SK-N-SH (cell line): ENCODE results near the gene MSN. TPM values are rescaled to one million over a fixed set of nuclear protein-coding genes. Genes with fewer than 3 reads are reported as not detected.

ENCODE experiments used
- CTCF ChIA-PET: fragments of 300-600, 350-600 bp; formaldehyde crosslinking; extraction: SDS; loops from one replicate; lab custom pipeline; 2021; lab: Yijun Ruan, JAX
- POLR2A ChIA-PET: fragments of 350-600 bp; sonication (Branson Sonifier 250); formaldehyde crosslinking; extraction: SDS; loops from one replicate; lab custom pipeline; 2020; ENCODE audit warnings: antibody characterized with exemption, inconsistent platforms; lab: Yijun Ruan, JAX
- DNase-seq: peaks from one replicate; pipeline ENCODE4 v3.0.0; 2012
- H2AFZ ChIP-seq: fragments of 200-600 bp; sonication (generic); 2 replicates; pipeline ENCODE4 v1.8.1; 2016; ENCODE audit warnings: antibody characterized with exemption, mild to moderate bottlenecking, low read depth
- H3F3A ChIP-seq: fragments of 200-600 bp; sonication (generic); replicated peaks from 2 replicates; pipeline ENCODE3; 2016; ENCODE audit warnings: antibody characterized with exemption, mild to moderate bottlenecking; ENCODE audit not compliant: insufficient read depth
- H3K27ac ChIP-seq, 2 experiments: fragments of 200-500 bp in 1 of 2; fragments of 200-600 bp in 1 of 2; sonication (Bioruptor generic) in 1 of 2; sonication (generic), shearing (Covaris generic) in 1 of 2; 2 replicates each; pipeline versions ENCODE4 v1.5.1 to v1.6.1; 2014 to 2016; ENCODE audit warnings: low read depth in 2 of 2, inconsistent platforms in 1 of 2, low read length in 1 of 2, mild to moderate bottlenecking in 1 of 2, mixed read lengths in 1 of 2
- H3K27me3 ChIP-seq: fragments of 200-600 bp; sonication (generic), shearing (Covaris generic); 2 replicates; pipeline ENCODE4 v1.6.1; 2016; ENCODE audit warnings: mixed run types; ENCODE audit not compliant: insufficient read depth
- H3K36me3 ChIP-seq, 2 experiments: fragments of 200-500 bp in 1 of 2; fragments of 200-600 bp in 1 of 2; sonication (Bioruptor generic) in 1 of 2; sonication (generic) in 1 of 2; replicated peaks in 1 of 2; 2 replicates each; pipeline versions ENCODE3 to v1.5.1; 2014 to 2016; ENCODE audit warnings: low read length in 1 of 2, mild to moderate bottlenecking in 1 of 2; ENCODE audit not compliant: insufficient read depth in 2 of 2, control insufficient read depth in 1 of 2
- H3K4me1 ChIP-seq, 2 experiments: fragments of 200-500 bp in 1 of 2; fragments of 200-600 bp in 1 of 2; sonication (Bioruptor generic) in 1 of 2; sonication (generic), shearing (Covaris generic) in 1 of 2; 2 replicates each; pipeline versions ENCODE4 v1.5.1 to v1.6.1; 2014 to 2016; ENCODE audit warnings: low read depth in 1 of 2, low read length in 1 of 2, mixed run types in 1 of 2; ENCODE audit not compliant: insufficient read depth in 2 of 2, control insufficient read depth in 1 of 2
- H3K4me2 ChIP-seq: fragments of 200-600 bp; sonication (generic), shearing (Covaris generic); 2 replicates; pipeline ENCODE4 v1.6.1; 2017; ENCODE audit warnings: mixed run types
- H3K4me3 ChIP-seq, 2 experiments: fragments of 200-500 bp in 1 of 2; fragments of 200-600 bp in 1 of 2; sonication (Bioruptor generic) in 1 of 2; sonication (generic), shearing (Covaris generic) in 1 of 2; 2 replicates each; pipeline versions ENCODE4 v1.5.1 to v1.8.1; 2014 to 2016; ENCODE audit warnings: low read depth in 2 of 2, inconsistent platforms in 1 of 2, low read length in 1 of 2, mild to moderate bottlenecking in 1 of 2, mixed read lengths in 1 of 2, moderate library complexity in 1 of 2
- H3K79me2 ChIP-seq: fragments of 200-600 bp; sonication (generic); 2 replicates; pipeline ENCODE4 v1.8.1; 2017; ENCODE audit warnings: mild to moderate bottlenecking; ENCODE audit not compliant: insufficient read depth
- H3K9ac ChIP-seq: fragments of 200-600 bp; sonication (generic); 2 replicates; pipeline ENCODE4 v1.6.1; 2017; ENCODE audit warnings: mixed run types
- H3K9me2 ChIP-seq: fragments of 200-600 bp; sonication (generic); 2 replicates; pipeline ENCODE4 v1.6.1; 2017; ENCODE audit warnings: mixed run types
- H3K9me3 ChIP-seq: fragments of 200-600 bp; sonication (generic); 2 replicates; pipeline ENCODE4 v1.6.1; 2017; ENCODE audit warnings: mixed run types, mild to moderate bottlenecking, moderate library complexity
- H4K20me1 ChIP-seq: fragments of 200-600 bp; sonication (generic); 2 replicates; pipeline ENCODE4 v1.6.1; 2017; ENCODE audit warnings: mild to moderate bottlenecking, mixed run types; ENCODE audit not compliant: insufficient read depth
- CHD2 ChIP-seq: fragments of 150-350 bp; IDR thresholded peaks from 2 replicates; pipeline ENCODE4 v1.6.1; 2018; ENCODE audit warnings: low read length; ENCODE audit not compliant: partially characterized antibody
- ELF1 ChIP-seq: IDR thresholded peaks from 2 replicates; pipeline ENCODE4 v1.4.0; 2012
- EZH2phosphoT487 ChIP-seq: fragments of 200-600 bp; sonication (generic); IDR thresholded peaks from 2 replicates; pipeline ENCODE4 v1.6.1; 2017; ENCODE audit warnings: low read depth, mixed run types, mild to moderate bottlenecking, antibody characterized with exemption, moderate library complexity, borderline replicate concordance
- FOSL2 ChIP-seq: IDR thresholded peaks from 2 replicates; pipeline ENCODE4 v1.4.0; 2012; ENCODE audit warnings: low read depth, mild to moderate bottlenecking, moderate library complexity, borderline replicate concordance
- MEF2A ChIP-seq: IDR thresholded peaks from 2 replicates; pipeline ENCODE4 v1.4.0; 2012; ENCODE audit warnings: low read depth, borderline replicate concordance
- MXI1 ChIP-seq: IDR thresholded peaks from 2 replicates; pipeline ENCODE4 v1.6.1; 2012; ENCODE audit warnings: mild to moderate bottlenecking, low read depth, low read length, improper control_type of control experiment
- NFIC ChIP-seq: IDR thresholded peaks from 2 replicates; pipeline ENCODE4 v1.4.0; 2012; ENCODE audit warnings: borderline replicate concordance
- NRF1 ChIP-seq: IDR thresholded peaks from 2 replicates; pipeline ENCODE4 v1.6.1; 2012; ENCODE audit warnings: low read depth, mild to moderate bottlenecking, low read length
- RAD21 ChIP-seq: IDR thresholded peaks from 2 replicates; pipeline ENCODE4 v1.6.1; 2012; ENCODE audit warnings: mild to moderate bottlenecking, low read length
- RCOR1 ChIP-seq: fragments of 150-350 bp; IDR thresholded peaks from 2 replicates; pipeline ENCODE4 v1.6.1; 2017; ENCODE audit warnings: antibody characterized with exemption, low read length
- RFX5 ChIP-seq: IDR thresholded peaks from 2 replicates; pipeline ENCODE4 v1.6.1; 2012; ENCODE audit warnings: mild to moderate bottlenecking, improper control_type of control experiment, low read length
- YY1 ChIP-seq: IDR thresholded peaks from 2 replicates; pipeline ENCODE4 v1.4.0; 2012; ENCODE audit warnings: low read depth, mild to moderate bottlenecking
- WGBS: methylation state at CpG from one replicate; pipeline ENCODE4 v1.1.6; 2017; ENCODE audit warnings: low lambda C conversion rate; 5-methylcytosine and 5-hydroxymethylcytosine counted together
- polyA plus RNA-seq, 3 experiments: library from polyadenylated mRNA; depleted of rRNA; stranded (reverse); fragments of >200 nt; gene quantifications; 2 replicates each; pipeline ENCODE4 v1.2.3, GENCODE V29; 2012
- TF ChIP-seq, protein P1 (sequence below): IDR thresholded peaks from 2 replicates; pipeline ENCODE4 v1.4.0; 2012; ENCODE audit warnings: low read depth
- TF ChIP-seq, protein P2 (sequence below): fragments of 150-350 bp; IDR thresholded peaks from 2 replicates; pipeline ENCODE4 v1.6.1; 2017; ENCODE audit warnings: antibody characterized with exemption, low read length, low read depth, borderline replicate concordance
- TF ChIP-seq, protein P3 (sequence below): IDR thresholded peaks from 2 replicates; pipeline ENCODE4; 2012

Gene MSN
- polyA plus RNA-seq, 1 of the 3 experiments (the other 2 are of a cell fraction) = 189 TPM

DNA sequence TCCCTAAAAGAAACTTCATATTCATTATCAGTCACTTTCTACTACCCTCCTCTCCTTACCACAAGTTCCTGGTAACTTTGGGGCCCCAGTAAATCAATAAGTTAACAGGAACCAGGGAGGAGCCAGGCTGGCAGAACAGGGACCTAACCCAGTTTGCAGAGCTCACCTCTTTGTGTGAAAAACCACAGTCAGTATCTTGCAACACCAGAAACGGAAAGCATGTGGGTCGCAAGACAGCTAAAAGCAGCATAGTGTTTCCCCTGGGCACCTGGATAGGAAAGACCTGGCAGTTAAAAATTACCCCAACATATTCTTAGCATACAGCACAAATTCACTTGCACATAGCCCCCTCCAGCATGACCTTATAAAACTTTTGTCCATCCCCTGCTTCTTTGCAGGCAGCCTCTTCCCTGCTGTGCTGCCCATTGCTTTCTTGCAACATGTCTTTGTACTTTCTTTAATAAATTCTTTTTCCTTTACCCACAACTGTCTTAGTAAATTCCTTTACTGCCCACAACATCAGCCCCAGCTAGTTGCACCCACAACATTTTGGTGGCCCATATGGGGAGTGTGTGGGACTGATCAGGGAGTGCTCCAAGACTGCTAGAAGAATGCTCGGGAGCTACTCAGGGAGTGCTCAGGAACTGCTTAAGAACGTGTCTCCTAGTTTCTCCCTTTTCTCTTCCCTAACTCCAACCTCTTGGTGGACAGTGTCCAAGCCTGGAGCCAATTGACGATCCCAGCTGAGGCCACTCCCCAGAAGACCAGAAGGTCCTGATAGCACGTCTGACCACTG, 83.4 kb downstream of the MSN start:
- Histone ChIP-seq H3K36me3 (no peaks in the 10 kb centered on the region), H3K4me3 (no peak overlapping the region), H3K27me3 (no peaks in the 10 kb centered on the region), H2AFZ (no peak overlapping the region), H3K4me1 (no peaks in the 10 kb centered on the region), H3K9ac (no peak overlapping the region), H3K4me2 (no peak overlapping the region), H3K9me3 (no peaks in the 10 kb centered on the region), H4K20me1 (no peaks in the 10 kb centered on the region), H3K79me2 (no peaks in the 10 kb centered on the region), H3K27ac (no peak overlapping the region), H3F3A (peaks cover 7% of the 10 kb centered on the region), H3K9me2 (no peaks in the 10 kb centered on the region)
- POLR2A ChIA-PET = no interaction called here
- no peak for DNase-seq
- no peak for TF ChIP-seq MXI1
- WGBS = 25% methylated on average over 6 of the region's 6 CpGs
- CTCF ChIA-PET = no interaction called here

DNA sequence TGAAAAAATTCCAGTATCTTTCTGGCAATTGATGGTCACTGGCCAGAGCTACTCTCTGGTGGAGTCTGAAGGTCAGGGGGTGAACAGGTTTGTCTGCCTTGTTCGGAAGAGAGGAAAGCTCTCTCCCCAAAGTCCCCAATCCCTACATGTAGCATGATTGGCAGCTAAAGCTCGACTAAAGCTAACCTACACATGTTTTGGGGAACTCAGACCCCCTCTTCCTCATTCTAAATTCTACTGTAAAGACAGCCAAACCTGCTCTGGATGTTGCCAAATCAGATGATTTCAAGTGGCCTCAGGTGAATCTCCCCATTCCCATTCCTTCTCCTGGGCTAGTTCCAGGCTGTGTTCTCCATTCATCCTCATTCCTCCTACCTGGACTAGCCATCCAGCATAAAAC, 84.1 kb downstream of the MSN start:
- Histone ChIP-seq H3K36me3 (no peaks in the 10 kb centered on the region), H3K9me2 (no peaks in the 10 kb centered on the region), H3K79me2 (no peaks in the 10 kb centered on the region), H3F3A (peaks cover 7% of the 10 kb centered on the region), H3K4me2 (no peak overlapping the region), H2AFZ (no peak overlapping the region), H3K4me1 (no peaks in the 10 kb centered on the region), H3K27ac (no peak overlapping the region), H3K9ac (no peak overlapping the region), H3K4me3 (no peak overlapping the region), H3K9me3 (no peaks in the 10 kb centered on the region), H3K27me3 (no peaks in the 10 kb centered on the region), H4K20me1 (no peaks in the 10 kb centered on the region)
- ChIA-PET CTCF (no interaction called here), POLR2A (no interaction called here)
- TF ChIP-seq MXI1 (no peak), EZH2phosphoT487 (no peak), NFIC (no peak), YY1 (no peak), RCOR1 (no peak), RFX5 (no peak), FOSL2 (no peak), RAD21 (no peak), MEF2A (no peak), CHD2 (no peak), ELF1 (no peak), NRF1 (no peak)
- TF ChIP-seq, protein P1, sequence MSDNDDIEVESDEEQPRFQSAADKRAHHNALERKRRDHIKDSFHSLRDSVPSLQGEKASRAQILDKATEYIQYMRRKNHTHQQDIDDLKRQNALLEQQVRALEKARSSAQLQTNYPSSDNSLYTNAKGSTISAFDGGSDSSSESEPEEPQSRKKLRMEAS = no peak
- TF ChIP-seq, protein P2, sequence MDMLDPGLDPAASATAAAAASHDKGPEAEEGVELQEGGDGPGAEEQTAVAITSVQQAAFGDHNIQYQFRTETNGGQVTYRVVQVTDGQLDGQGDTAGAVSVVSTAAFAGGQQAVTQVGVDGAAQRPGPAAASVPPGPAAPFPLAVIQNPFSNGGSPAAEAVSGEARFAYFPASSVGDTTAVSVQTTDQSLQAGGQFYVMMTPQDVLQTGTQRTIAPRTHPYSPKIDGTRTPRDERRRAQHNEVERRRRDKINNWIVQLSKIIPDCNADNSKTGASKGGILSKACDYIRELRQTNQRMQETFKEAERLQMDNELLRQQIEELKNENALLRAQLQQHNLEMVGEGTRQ = no peak
- TF ChIP-seq, protein P3, sequence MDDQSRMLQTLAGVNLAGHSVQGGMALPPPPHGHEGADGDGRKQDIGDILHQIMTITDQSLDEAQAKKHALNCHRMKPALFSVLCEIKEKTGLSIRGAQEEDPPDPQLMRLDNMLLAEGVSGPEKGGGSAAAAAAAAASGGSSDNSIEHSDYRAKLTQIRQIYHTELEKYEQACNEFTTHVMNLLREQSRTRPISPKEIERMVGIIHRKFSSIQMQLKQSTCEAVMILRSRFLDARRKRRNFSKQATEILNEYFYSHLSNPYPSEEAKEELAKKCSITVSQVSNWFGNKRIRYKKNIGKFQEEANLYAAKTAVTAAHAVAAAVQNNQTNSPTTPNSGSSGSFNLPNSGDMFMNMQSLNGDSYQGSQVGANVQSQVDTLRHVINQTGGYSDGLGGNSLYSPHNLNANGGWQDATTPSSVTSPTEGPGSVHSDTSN = no peak
- DNase-seq = no peak
- WGBS = 10% methylated on average over 2 of the region's 2 CpGs
